Neural crest cell (in vitro differentiated cells): Measurements from ENCODE around the gene HS6ST2. TPM values are rescaled to one million over a fixed set of nuclear protein-coding genes. Genes with fewer than 3 reads are reported as not detected.

Experiments used
- DNase-seq: peaks from one replicate; pipeline ENCODE4 v3.0.0; 2021; ENCODE audit warnings: low read depth, mixed read lengths, low spot score
- H3K27ac Mint-ChIP-seq: one replicate; pipeline ENCODE4 v1.8.0; 2021; ENCODE audit warnings: mild to moderate bottlenecking, mixed read lengths; ENCODE audit not compliant: unreplicated experiment
- H3K27me3 Mint-ChIP-seq: 2 replicates; pipeline ENCODE4 v1.8.0; 2021; ENCODE audit warnings: low read depth, mild to moderate bottlenecking, mixed read lengths
- H3K36me3 Mint-ChIP-seq: 2 replicates; pipeline ENCODE4 v1.8.0; 2021; ENCODE audit warnings: low read depth, mild to moderate bottlenecking, mixed read lengths
- H3K4me1 Mint-ChIP-seq: 2 replicates; pipeline ENCODE4 v1.8.0; 2021; ENCODE audit warnings: mixed read lengths
- H3K4me3 Mint-ChIP-seq: one replicate; pipeline ENCODE4 v1.8.0; 2021; ENCODE audit warnings: mild to moderate bottlenecking, mixed read lengths
- H3K9me3 Mint-ChIP-seq: 2 replicates; pipeline ENCODE4 v1.8.0; 2021; ENCODE audit warnings: mixed read lengths
- total RNA-seq: library from RNA; stranded (reverse); gene quantifications from 2 replicates; pipeline ENCODE4 v1.2.1, GENCODE V29; 2021
- TF ChIP-seq, protein P1 (sequence below): fragments of 200-600 bp; sonication (generic); conservative IDR thresholded peaks from 2 replicates; pipeline ENCODE4 v1.5.0; 2021; ENCODE audit warnings: antibody characterized with exemption, mild to moderate bottlenecking

Gene HS6ST2
- total RNA-seq, 1 donor from 2014 or later: 13.9 TPM

DNA sequence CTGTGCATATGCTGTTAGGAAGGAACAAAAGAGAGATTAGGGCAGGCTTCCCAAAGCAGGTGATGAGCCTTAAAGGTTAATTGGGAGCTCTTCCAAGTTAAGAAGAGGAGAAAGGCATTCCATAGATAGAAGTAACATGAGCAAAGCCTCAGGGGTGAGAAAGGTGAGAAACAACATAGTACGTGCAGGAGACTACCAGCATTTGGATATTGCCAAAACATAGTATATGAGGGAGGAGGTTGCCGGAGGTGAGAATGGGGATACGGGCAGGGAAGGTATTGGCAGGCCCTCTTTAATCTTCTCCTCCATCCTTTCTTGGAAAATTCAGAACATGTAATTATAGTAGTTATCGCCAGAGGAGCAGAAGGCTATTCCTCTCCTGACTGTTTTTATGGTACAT is 373.5 kb downstream of the HS6ST2 start:
- H3K4me1 Mint-ChIP-seq: no peaks in the 10 kb centered on the region

DNA sequence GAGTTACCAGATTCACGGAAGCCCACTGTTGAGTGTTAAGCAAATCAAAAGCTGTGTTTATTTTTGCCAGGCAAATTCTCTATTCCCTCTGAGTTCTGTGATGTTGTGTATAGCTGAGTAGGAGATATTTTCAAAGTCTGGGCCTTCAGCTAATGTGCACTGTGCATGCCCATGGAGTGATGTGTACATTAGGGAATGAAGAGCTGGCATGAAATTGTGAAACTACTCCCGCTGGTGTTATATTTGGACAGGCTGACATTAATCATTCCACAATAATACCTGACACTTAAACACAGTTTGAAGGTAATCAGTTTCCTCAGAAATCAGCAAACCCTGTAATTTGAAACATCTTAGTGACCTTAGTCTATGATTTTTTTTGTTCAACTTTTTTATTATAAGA is 381.5 kb downstream of the HS6ST2 start:
- TF ChIP-seq, protein P1, sequence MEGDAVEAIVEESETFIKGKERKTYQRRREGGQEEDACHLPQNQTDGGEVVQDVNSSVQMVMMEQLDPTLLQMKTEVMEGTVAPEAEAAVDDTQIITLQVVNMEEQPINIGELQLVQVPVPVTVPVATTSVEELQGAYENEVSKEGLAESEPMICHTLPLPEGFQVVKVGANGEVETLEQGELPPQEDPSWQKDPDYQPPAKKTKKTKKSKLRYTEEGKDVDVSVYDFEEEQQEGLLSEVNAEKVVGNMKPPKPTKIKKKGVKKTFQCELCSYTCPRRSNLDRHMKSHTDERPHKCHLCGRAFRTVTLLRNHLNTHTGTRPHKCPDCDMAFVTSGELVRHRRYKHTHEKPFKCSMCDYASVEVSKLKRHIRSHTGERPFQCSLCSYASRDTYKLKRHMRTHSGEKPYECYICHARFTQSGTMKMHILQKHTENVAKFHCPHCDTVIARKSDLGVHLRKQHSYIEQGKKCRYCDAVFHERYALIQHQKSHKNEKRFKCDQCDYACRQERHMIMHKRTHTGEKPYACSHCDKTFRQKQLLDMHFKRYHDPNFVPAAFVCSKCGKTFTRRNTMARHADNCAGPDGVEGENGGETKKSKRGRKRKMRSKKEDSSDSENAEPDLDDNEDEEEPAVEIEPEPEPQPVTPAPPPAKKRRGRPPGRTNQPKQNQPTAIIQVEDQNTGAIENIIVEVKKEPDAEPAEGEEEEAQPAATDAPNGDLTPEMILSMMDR: no peak
- H3K4me1 Mint-ChIP-seq: no peaks in the 10 kb centered on the region
- no peaks in the 10 kb centered on the region for H3K36me3 Mint-ChIP-seq
- H3K4me3 Mint-ChIP-seq: no peak overlapping the region
- no peak overlapping the region for H3K27ac Mint-ChIP-seq
- no peaks in the 10 kb centered on the region for H3K9me3 Mint-ChIP-seq
- no peaks in the 10 kb centered on the region for H3K27me3 Mint-ChIP-seq
- no peak for DNase-seq

More for the DNA sequence above, 373.5 kb downstream of the HS6ST2 start:
- TF ChIP-seq, protein P1: no peak
- Mint-ChIP-seq H3K9me3 (no peaks in the 10 kb centered on the region), H3K27ac (no peak overlapping the region), H3K27me3 (no peaks in the 10 kb centered on the region), H3K36me3 (no peaks in the 10 kb centered on the region), H3K4me3 (no peak overlapping the region)
- no peak for DNase-seq

Other genes starting within 250 kb of the HS6ST2 start
- not detected in 2 replicates for gene USP26, start 138.5 kb upstream of the HS6ST2 start, total RNA-seq